Ascending aorta (tissue), 2 donors: ENCODE data around the gene MICB. TPM values are rescaled to one million over a fixed set of nuclear protein-coding genes. Genes with fewer than 3 reads are reported as not detected.
"Not testable (repeated sequence)": the region's sequence is repeated elsewhere in the genome, so short reads cannot be mapped to it uniquely, and the experiment has no call there.

Experiments
- DNase-seq, 2 donors: peaks; one replicate each; pipeline ENCODE4 v3.0.0-alpha.2; 2019; ENCODE audit warnings: low spot score in 2 of 2
- H3K27ac ChIP-seq, 2 donors: fragments of 200-600 bp; sonication (generic); one replicate each; pipeline ENCODE4 v1.5.1; 2016 to 2017; ENCODE audit warnings: mild to moderate bottlenecking in 1 of 2
- H3K27me3 ChIP-seq: fragments of 200-600 bp; sonication (generic); one replicate; pipeline ENCODE4 v1.5.1; 2017
- H3K36me3 ChIP-seq, 2 donors: fragments of 200-600 bp; sonication (generic); one replicate each; pipeline ENCODE4 v1.5.1; 2016
- H3K4me1 ChIP-seq, 2 donors: fragments of 200-600 bp; sonication (generic); one replicate each; pipeline ENCODE4 v1.5.1; 2016 to 2017; ENCODE audit warnings: mild to moderate bottlenecking in 1 of 2
- H3K4me3 ChIP-seq, 2 donors: fragments of 200-600 bp; sonication (generic); one replicate each; pipeline ENCODE4 v1.5.1; 2016 to 2017; ENCODE audit warnings: mild to moderate bottlenecking in 1 of 2
- H3K9me3 ChIP-seq, 2 donors: fragments of 200-600 bp; sonication (generic); one replicate each; pipeline ENCODE4 v1.5.1; 2016
- CTCF ChIP-seq, 3 experiments: fragments of 200-600 bp in 2 of 3; fragments of 450-650 bp in 1 of 3; sonication (generic) in 2 of 3; IDR thresholded peaks; one replicate each; pipeline ENCODE4 v1.5.1; 2016 to 2019; ENCODE audit warnings: antibody characterized with exemption in 3 of 3, mild to moderate bottlenecking in 1 of 3, moderate library complexity in 1 of 3
- intact Hi-C: fragments of 100-400 bp; cut with DNase I; formaldehyde crosslinking; loops from one replicate; pipeline ENCODE4 v1.15.1; 2023
- total RNA-seq: library from RNA; depleted of rRNA; stranded (reverse); fragments of >200 nt; gene quantifications from one replicate; pipeline ENCODE4 v1.1.0, GENCODE V29; 2016

MICB gene
- total RNA-seq, 1 donor from 2014 or later = 0.11 TPM

- Histone ChIP-seq H3K4me3 (peak overlapping the region; percentile 72 to 80), H3K9me3 (no peaks in the 10 kb centered on the region), H3K4me1 (peaks cover 0 to 5% of the 10 kb centered on the region in 2 donors), H3K27me3 (no peaks in the 10 kb centered on the region), H3K27ac (peak overlapping the region; percentile 67 to 79), H3K36me3 (no peaks in the 10 kb centered on the region)
- intact Hi-C loops = loop anchor here (2.0 to 10.0 kb wide), 4 partner anchors 33 to 1519 kb away; partner anchors contain the start of genes DDX39B and MCCD1
- peak; percentile 64 to 79 (median 78) for TF ChIP-seq CTCF (IDR thresholded peaks at IDR 0.05)
- peak in 1 of 2 donors; percentile 88 for DNase-seq
These were observed 3.9 kb upstream of the MICB start for GRCh38 chr6:31493875-31494694.

- intact Hi-C loops = loop anchor here (2.0 to 10.0 kb wide), 3 partner anchors 47 to 1521 kb away; partner anchors contain the start of gene DDX39B
- peak overlapping the region in 1 of 2 donors; percentile 80 for H3K4me3 ChIP-seq
These were observed 2.4 kb upstream of the MICB start for GRCh38 chr6:31495580-31495979.

GRCh38 chr6:31496826-31497225, 1.1 kb upstream of the MICB start:
- not testable (repeated sequence) for H3K4me1 ChIP-seq, H3K36me3 ChIP-seq, DNase-seq, H3K9me3 ChIP-seq, H3K4me3 ChIP-seq, H3K27me3 ChIP-seq
- intact Hi-C loops = loop anchor here (10.0 kb wide), 1 partner anchor 1522 kb away; no protein-coding TSS in a partner anchor
- H3K27ac ChIP-seq = peak overlapping the region in 1 of 2 donors; percentile 55

More at GRCh38 chr6:31495580-31495979, 2.4 kb upstream of the MICB start:
- Histone ChIP-seq H3K27me3 (no peaks in the 10 kb centered on the region), H3K9me3 (no peaks in the 10 kb centered on the region), H3K27ac (peak overlapping the region in 1 of 2 donors; percentile 79), H3K36me3 (no peaks in the 10 kb centered on the region), H3K4me1 (peaks cover 0 to 6% of the 10 kb centered on the region in 2 donors)
- no peak for TF ChIP-seq CTCF (IDR thresholded peaks at IDR 0.05)
- peak in 1 of 2 donors; percentile 59 for DNase-seq

GRCh38 chr6:31498748-31499147, 803 bp downstream of the MICB start:
- intact Hi-C loops = loop anchor here (10.0 kb wide), 1 partner anchor 1524 kb away; no protein-coding TSS in a partner anchor

GRCh38 chr6:31499648-31500047, 1.7 kb downstream of the MICB start:
- not testable (repeated sequence) for DNase-seq, H3K4me1 ChIP-seq, H3K36me3 ChIP-seq, H3K27ac ChIP-seq, H3K9me3 ChIP-seq, H3K4me3 ChIP-seq, H3K27me3 ChIP-seq
- intact Hi-C loops = loop anchor here (10.0 kb wide), 1 partner anchor 1525 kb away; no protein-coding TSS in a partner anchor

More at GRCh38 chr6:31498748-31499147, 803 bp downstream of the MICB start:
- no peak for DNase-seq
- no peaks in the 10 kb centered on the region for H3K36me3 ChIP-seq
- H3K4me3 ChIP-seq = peak overlapping the region in 1 of 2 donors; percentile 71
- no peak overlapping the region for H3K27ac ChIP-seq
- no peak for TF ChIP-seq CTCF (IDR thresholded peaks at IDR 0.05)
- peaks cover 0 to 4% of the 10 kb centered on the region in 2 donors for H3K4me1 ChIP-seq
- no peaks in the 10 kb centered on the region for H3K27me3 ChIP-seq
- H3K9me3 ChIP-seq = no peaks in the 10 kb centered on the region

- TF ChIP-seq CTCF (IDR thresholded peaks at IDR 0.05) = no peak
- no peak for DNase-seq
- intact Hi-C loops = no loop called here
- Histone ChIP-seq H3K27ac (no peak overlapping the region), H3K4me1 (peaks cover 0 to 4% of the 10 kb centered on the region in 2 donors), H3K4me3 (no peak overlapping the region), H3K27me3 (no peaks in the 10 kb centered on the region), H3K9me3 (no peaks in the 10 kb centered on the region), H3K36me3 (peaks cover 0 to under 1% of the 10 kb centered on the region in 2 donors)
These were observed 4.6 kb downstream of the MICB start for GRCh38 chr6:31502586-31502985.

GRCh38 chr6:31509036-31509435, 11.1 kb downstream of the MICB start:
- H3K9me3 ChIP-seq, H3K4me3 ChIP-seq, DNase-seq, H3K27me3 ChIP-seq, intact Hi-C loops, H3K27ac ChIP-seq, H3K4me1 ChIP-seq: not testable (repeated sequence)
- peaks cover 8 to 14% of the 10 kb centered on the region in 2 donors for H3K36me3 ChIP-seq
